GM21529 (cell line): ENCODE data around the gene WFIKKN2.
"Not testable (repeated sequence)": the region's sequence is repeated elsewhere in the genome, so short reads cannot be mapped to it uniquely, and the experiment has no call there.

Source experiments
- ATAC-seq: cut with Tn5 transposase; IDR thresholded peaks from one replicate; pipeline ENCODE4 v1.9.1; 2021; ENCODE audit not compliant: unreplicated experiment

Gene WFIKKN2

GRCh38 chr17:50835301-50836234, at the start of gene WFIKKN2:
Gene WFIKKN2, plus strand, starts transcription at chr17:50835586. Its CDS starts 352 bp downstream, at chr17:50835938.
- no peak for ATAC-seq

GRCh38 chr17:50785946-50786570, 49.3 kb upstream of the WFIKKN2 start:
- no peak for ATAC-seq

GRCh38 chr17:50787106-50787505, 48.3 kb upstream of the WFIKKN2 start:
- no peak for ATAC-seq

- ATAC-seq: no peak
Observed at GRCh38 chr17:50790618-50791017, 44.8 kb upstream of the WFIKKN2 start.

GRCh38 chr17:50792132-50792531, 43.3 kb upstream of the WFIKKN2 start:
- ATAC-seq: no peak

GRCh38 chr17:50793007-50793406, 42.4 kb upstream of the WFIKKN2 start:
- ATAC-seq: no peak

- ATAC-seq: no peak
Observed at GRCh38 chr17:50794361-50794760, 41.0 kb upstream of the WFIKKN2 start.

- ATAC-seq: no peak
Observed at GRCh38 chr17:50797135-50797810, 38.1 kb upstream of the WFIKKN2 start.

GRCh38 chr17:50798424-50799288, 36.7 kb upstream of the WFIKKN2 start:
- no peak for ATAC-seq

GRCh38 chr17:50799582-50799981, 35.8 kb upstream of the WFIKKN2 start:
- no peak for ATAC-seq

- no peak for ATAC-seq
Observed at GRCh38 chr17:50800196-50800700, 35.1 kb upstream of the WFIKKN2 start.

GRCh38 chr17:50802609-50803571, 32.5 kb upstream of the WFIKKN2 start:
- no peak for ATAC-seq

GRCh38 chr17:50803676-50804075, 31.7 kb upstream of the WFIKKN2 start:
- ATAC-seq: no peak

GRCh38 chr17:50804749-50805475, 30.5 kb upstream of the WFIKKN2 start:
- not testable (repeated sequence) for ATAC-seq

- no peak for ATAC-seq
Observed at GRCh38 chr17:50805486-50805885, 29.9 kb upstream of the WFIKKN2 start.

- no peak for ATAC-seq
Observed at GRCh38 chr17:50806141-50806643, 29.2 kb upstream of the WFIKKN2 start.

- ATAC-seq: no peak
Observed at GRCh38 chr17:50807009-50807408, 28.4 kb upstream of the WFIKKN2 start.

- ATAC-seq: no peak
Observed at GRCh38 chr17:50807675-50808074, 27.7 kb upstream of the WFIKKN2 start.
